ENCODE data around the gene BTG4. TPM values are rescaled to one million over a fixed set of nuclear protein-coding genes. Genes with fewer than 3 reads are reported as not detected.

Gene BTG4
- total RNA-seq, 2 donors from 2014 or later = 0.23 TPM; not detected in 1

- Mint-ChIP-seq H3K27ac (no peak overlapping the region), H3K9me3 (no peaks in the 10 kb centered on the region), H3K4me3 (peak overlapping the region; percentile 38 to 86), H3K4me1 (ENCODE audit: low read depth) (peaks cover 40% of the 10 kb centered on the region), H3K27me3 (ENCODE audit: low read depth) (peaks cover 48% of the 10 kb centered on the region), H3K36me3 (ENCODE audit: insufficient read depth in 2 of 2) (peaks cover 0 to 2% of the 10 kb centered on the region in 2 donors)
- DNase-seq (no peak), ATAC-seq (replicated peaks in 1 of 2) (no peak)
These were observed 30.6 kb upstream of the BTG4 start for GRCh38 chr11:111542606-111543275.

GRCh38 chr11:111541254-111542061 is 29.3 kb upstream of the BTG4 start:
- ATAC-seq (replicated peaks in 1 of 2) = peak in 1 of 2 donors; percentile 2
- no peaks in the 10 kb centered on the region for H3K36me3 Mint-ChIP-seq (ENCODE audit: insufficient read depth in 2 of 2)
- H3K27ac Mint-ChIP-seq = no peak overlapping the region
- peaks cover 57% of the 10 kb centered on the region for H3K27me3 Mint-ChIP-seq (ENCODE audit: low read depth)
- peaks cover 45% of the 10 kb centered on the region for H3K4me1 Mint-ChIP-seq (ENCODE audit: low read depth)
- peak in 1 of 2 donors; percentile 20 for DNase-seq
- H3K9me3 Mint-ChIP-seq = no peaks in the 10 kb centered on the region
- H3K4me3 Mint-ChIP-seq = peak overlapping the region; percentile 79 to 86

GRCh38 chr11:111540937-111541253 is 28.7 kb upstream of the BTG4 start:
- H3K36me3 Mint-ChIP-seq (ENCODE audit: insufficient read depth in 2 of 2) = no peaks in the 10 kb centered on the region
- peaks cover 61% of the 10 kb centered on the region for H3K27me3 Mint-ChIP-seq (ENCODE audit: low read depth)
- H3K9me3 Mint-ChIP-seq = no peaks in the 10 kb centered on the region
- H3K27ac Mint-ChIP-seq = no peak overlapping the region
- peak overlapping the region; percentile 79 to 86 for H3K4me3 Mint-ChIP-seq
- ATAC-seq (replicated peaks in 1 of 2) (peak in 1 of 2 donors; percentile 17), DNase-seq (no peak)
- H3K4me1 Mint-ChIP-seq (ENCODE audit: low read depth) = peaks cover 45% of the 10 kb centered on the region

- peak; percentile 71 to 73 for DNase-seq
- peak within 1 kb of the TSS; percentile 79 to 86 for H3K4me3 Mint-ChIP-seq
- ATAC-seq (replicated peaks in 1 of 2) = peak; percentile 59 to 65
- H3K4me1 Mint-ChIP-seq (ENCODE audit: low read depth) = peaks cover 45% of the 10 kb centered on the region
- no peaks in the 10 kb centered on the region for H3K36me3 Mint-ChIP-seq (ENCODE audit: insufficient read depth in 2 of 2)
- H3K9me3 Mint-ChIP-seq = no peaks in the 10 kb centered on the region
- peaks cover 61% of the 10 kb centered on the region for H3K27me3 Mint-ChIP-seq (ENCODE audit: low read depth)
- peak within 1 kb of the TSS; percentile 85 for H3K27ac Mint-ChIP-seq
These were observed 28.1 kb upstream of the BTG4 start, which contains the start of gene LAYN for GRCh38 chr11:111540114-111540936. Gene LAYN, plus strand, starts transcription at chr11:111540720. Its CDS starts 124 bp downstream, at chr11:111540844.

- Mint-ChIP-seq H3K9me3 (no peaks in the 10 kb centered on the region), H3K4me3 (peak overlapping the region; percentile 48 to 86), H3K36me3 (ENCODE audit: insufficient read depth in 2 of 2) (no peaks in the 10 kb centered on the region), H3K4me1 (ENCODE audit: low read depth) (peaks cover 45% of the 10 kb centered on the region), H3K27me3 (ENCODE audit: low read depth) (peaks cover 69% of the 10 kb centered on the region), H3K27ac (peak overlapping the region; percentile 85)
- DNase-seq (peak; percentile 31 to 60), ATAC-seq (replicated peaks in 1 of 2) (peak; percentile 49 to 69)
These were observed 27.4 kb upstream of the BTG4 start for GRCh38 chr11:111539426-111540113.

- Mint-ChIP-seq H3K36me3 (ENCODE audit: insufficient read depth in 2 of 2) (no peaks in the 10 kb centered on the region), H3K4me1 (ENCODE audit: low read depth) (peaks cover 45% of the 10 kb centered on the region), H3K27ac (peak overlapping the region; percentile 85), H3K27me3 (ENCODE audit: low read depth) (peaks cover 68% of the 10 kb centered on the region), H3K9me3 (no peaks in the 10 kb centered on the region), H3K4me3 (peak overlapping the region; percentile 48 to 86)
- ATAC-seq (replicated peaks in 1 of 2) (peak; percentile 80), DNase-seq (no peak)
These were observed 26.4 kb upstream of the BTG4 start for GRCh38 chr11:111538407-111539114.

- Mint-ChIP-seq H3K4me1 (ENCODE audit: low read depth) (peaks cover 46% of the 10 kb centered on the region), H3K36me3 (ENCODE audit: insufficient read depth in 2 of 2) (no peaks in the 10 kb centered on the region), H3K9me3 (no peaks in the 10 kb centered on the region), H3K4me3 (no peak overlapping the region), H3K27me3 (ENCODE audit: low read depth) (peaks cover 57% of the 10 kb centered on the region), H3K27ac (peak overlapping the region; percentile 28)
- no peak for DNase-seq
- ATAC-seq (replicated peaks in 1 of 2) = no peak
These were observed 25.2 kb upstream of the BTG4 start for GRCh38 chr11:111537336-111537860.

- H3K4me1 Mint-ChIP-seq (ENCODE audit: low read depth) = peaks cover 48% of the 10 kb centered on the region
- no peaks in the 10 kb centered on the region for H3K36me3 Mint-ChIP-seq (ENCODE audit: insufficient read depth in 2 of 2)
- H3K4me3 Mint-ChIP-seq = no peak overlapping the region
- no peak overlapping the region for H3K27ac Mint-ChIP-seq
- H3K9me3 Mint-ChIP-seq = no peaks in the 10 kb centered on the region
- DNase-seq (no peak), ATAC-seq (replicated peaks in 1 of 2) (no peak)
- H3K27me3 Mint-ChIP-seq (ENCODE audit: low read depth) = peaks cover 45% of the 10 kb centered on the region
These were observed 23.1 kb upstream of the BTG4 start for GRCh38 chr11:111535281-111535680.

- Mint-ChIP-seq H3K27ac (no peak overlapping the region), H3K9me3 (no peaks in the 10 kb centered on the region), H3K27me3 (ENCODE audit: low read depth) (peaks cover 27% of the 10 kb centered on the region), H3K4me3 (peak overlapping the region; percentile 55 to 76), H3K4me1 (ENCODE audit: low read depth) (peaks cover 49% of the 10 kb centered on the region), H3K36me3 (ENCODE audit: insufficient read depth in 2 of 2) (no peaks in the 10 kb centered on the region)
- no peak for DNase-seq
- ATAC-seq (replicated peaks in 1 of 2) = peak in 1 of 2 donors; percentile 9
These were observed 20.2 kb upstream of the BTG4 start for GRCh38 chr11:111532365-111532709.

- peaks cover 25% of the 10 kb centered on the region for H3K27me3 Mint-ChIP-seq (ENCODE audit: low read depth)
- H3K4me3 Mint-ChIP-seq = peak overlapping the region; percentile 55 to 76
- H3K4me1 Mint-ChIP-seq (ENCODE audit: low read depth) = peaks cover 52% of the 10 kb centered on the region
- DNase-seq = peak; percentile 77 to 85
- ATAC-seq (replicated peaks in 1 of 2) = peak; percentile 96 to 97
- no peak overlapping the region for H3K27ac Mint-ChIP-seq
- H3K9me3 Mint-ChIP-seq = no peaks in the 10 kb centered on the region
- H3K36me3 Mint-ChIP-seq (ENCODE audit: insufficient read depth in 2 of 2) = no peaks in the 10 kb centered on the region
These were observed 19.6 kb upstream of the BTG4 start for GRCh38 chr11:111531687-111532364.

GRCh38 chr11:111531136-111531535 is 18.9 kb upstream of the BTG4 start:
- DNase-seq (no peak), ATAC-seq (replicated peaks in 1 of 2) (peak; percentile 38 to 46)
- Mint-ChIP-seq H3K27ac (peak overlapping the region; percentile 9), H3K4me3 (peak overlapping the region; percentile 1 to 25), H3K4me1 (ENCODE audit: low read depth) (peaks cover 58% of the 10 kb centered on the region), H3K27me3 (ENCODE audit: low read depth) (peaks cover 19% of the 10 kb centered on the region), H3K36me3 (ENCODE audit: insufficient read depth in 2 of 2) (no peaks in the 10 kb centered on the region), H3K9me3 (no peaks in the 10 kb centered on the region)

Data from activated T-cell treated with anti-CD3 and anti-CD28 coated beads, Interleukin-2, amount 50 U/mL, for 72 hours (primary cell).